Smooth muscle cell of the coronary artery (primary cell): ENCODE data around the gene CPXM1. TPM values are rescaled to one million over a fixed set of nuclear protein-coding genes. Genes with fewer than 3 reads are reported as not detected.

Source experiments
- total RNA-seq: library from RNA; depleted of rRNA; stranded (reverse); fragments of >200 nt; gene quantifications from 2 replicates; pipeline ENCODE4 v1.2.3, GENCODE V29; 2014; ENCODE audit warnings: low replicate concordance

The CPXM1 gene
- 0.23 and 32.2 TPM in 2 replicates for total RNA-seq

DNA sequence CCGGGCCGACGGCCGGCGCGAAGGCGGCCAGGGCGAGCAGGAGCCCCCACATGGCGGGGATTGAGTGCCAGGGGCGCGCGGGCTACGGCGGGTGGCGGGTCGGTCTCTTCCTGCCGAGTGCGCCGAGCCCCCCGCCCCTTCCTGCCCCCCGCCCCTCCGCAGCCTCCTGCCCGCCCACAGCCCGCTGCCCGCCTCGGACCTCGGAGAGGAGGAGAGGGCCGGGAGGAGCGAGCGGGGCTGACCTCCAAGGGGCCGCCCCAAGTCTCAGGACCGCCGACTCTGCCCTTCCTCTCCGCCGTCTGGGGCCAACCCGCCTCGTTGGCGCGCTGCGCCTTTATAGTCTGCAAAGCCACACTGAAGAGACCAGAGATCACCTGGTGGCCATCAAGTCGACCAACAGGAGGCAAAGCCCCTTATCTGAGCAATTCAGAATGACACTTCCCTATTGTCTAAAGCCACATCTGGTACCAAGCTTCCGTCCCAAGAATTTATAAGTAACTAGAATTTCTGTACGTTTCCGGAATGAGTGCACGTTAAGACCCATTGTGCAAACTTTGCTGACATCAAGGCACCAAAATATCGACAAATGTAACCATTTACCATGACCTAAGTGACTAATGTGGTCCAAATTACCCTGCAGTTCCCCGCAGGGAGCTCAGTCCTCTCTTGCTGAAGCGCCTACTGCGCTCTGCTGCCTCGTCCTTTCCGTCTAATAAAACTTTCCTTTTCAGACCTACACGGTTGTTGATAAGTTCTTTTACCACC lies at the start of gene CPXM1:
Gene CPXM1 (minus strand): TSS at position 107 of the 765 bp plus-strand sequence. CDS start 55 bp downstream, at position 52.

DNA sequence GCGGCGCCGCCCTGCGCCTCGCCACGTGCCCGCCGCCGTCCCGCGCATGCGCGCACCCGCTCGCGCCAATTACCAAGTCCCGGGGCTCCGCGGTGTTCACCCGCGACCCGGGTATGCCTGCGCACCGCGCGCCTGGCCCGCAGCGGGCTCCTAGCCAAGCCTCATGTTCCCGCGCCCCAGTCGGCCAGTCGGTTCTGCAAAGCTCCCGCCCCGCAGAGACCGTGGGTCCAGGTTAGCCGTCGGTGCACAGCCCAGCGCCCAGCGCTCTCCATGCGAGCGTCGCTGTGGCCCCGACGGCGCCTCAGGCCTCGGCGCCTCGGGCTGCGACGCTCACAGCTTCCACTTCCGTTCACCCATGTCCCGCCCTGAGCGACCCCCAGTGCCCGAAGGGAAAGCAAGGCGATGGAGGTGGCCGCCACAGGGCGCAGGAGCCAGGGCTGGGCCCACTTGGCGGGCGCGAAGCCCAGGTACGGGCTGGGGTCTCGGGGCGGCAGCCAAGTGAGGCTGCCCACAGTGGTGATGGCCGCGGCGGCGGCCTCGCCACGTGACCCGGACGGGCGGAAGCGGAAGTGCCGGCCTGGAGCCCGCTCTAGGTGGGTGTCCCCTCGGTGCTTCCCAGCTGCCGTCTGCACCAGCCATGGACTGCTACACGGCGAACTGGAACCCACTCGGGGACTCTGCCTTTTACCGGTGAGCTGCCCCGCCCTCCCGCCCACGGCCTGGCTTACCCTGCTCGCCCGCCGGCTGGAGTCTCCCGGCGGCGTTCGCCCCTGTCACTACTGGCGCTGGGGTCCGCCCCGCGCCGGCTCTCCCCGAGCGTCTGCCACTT lies 39.9 kb upstream of the CPXM1 start, which contains the start of the genes PCED1A and VPS16:
Gene PCED1A (minus strand): TSS at position 518 of the 829 bp plus-strand sequence. CDS start 743 bp downstream, outside the sequence.
Gene VPS16 (plus strand): TSS at position 608 of the 829 bp plus-strand sequence. CDS start 30 bp downstream, at position 638.

DNA sequence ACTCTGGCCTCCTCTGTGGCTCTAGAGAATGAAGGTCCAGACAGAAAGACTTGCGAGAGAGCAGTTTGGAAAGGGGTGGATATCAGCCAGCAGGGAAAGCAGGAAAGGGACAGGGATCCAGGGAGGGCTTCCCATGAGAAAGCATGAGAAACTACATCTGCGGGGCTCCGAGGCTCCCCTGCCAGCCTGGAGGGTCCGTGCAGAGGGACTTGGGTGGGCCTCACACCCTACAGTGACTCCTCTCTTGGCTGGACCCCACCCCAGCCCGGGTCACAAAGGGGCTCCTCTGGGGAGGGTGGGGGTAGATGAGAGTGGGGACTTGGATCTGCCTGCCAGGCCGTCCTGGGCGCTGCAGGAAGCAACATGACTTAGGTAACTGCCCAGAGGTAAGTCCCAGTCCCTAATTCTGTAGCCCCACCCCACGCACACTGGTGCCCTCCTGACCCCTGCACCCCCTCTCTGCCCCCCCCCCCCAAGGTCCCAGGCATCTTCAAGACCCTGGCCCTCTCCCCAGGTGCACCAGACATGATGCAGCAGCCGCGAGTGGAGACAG lies 15.7 kb upstream of the CPXM1 start, which contains the start of gene TMEM239:
Gene TMEM239 (plus strand): TSS at position 335 of the 553 bp plus-strand sequence. CDS start 191 bp downstream, at position 526.

DNA sequence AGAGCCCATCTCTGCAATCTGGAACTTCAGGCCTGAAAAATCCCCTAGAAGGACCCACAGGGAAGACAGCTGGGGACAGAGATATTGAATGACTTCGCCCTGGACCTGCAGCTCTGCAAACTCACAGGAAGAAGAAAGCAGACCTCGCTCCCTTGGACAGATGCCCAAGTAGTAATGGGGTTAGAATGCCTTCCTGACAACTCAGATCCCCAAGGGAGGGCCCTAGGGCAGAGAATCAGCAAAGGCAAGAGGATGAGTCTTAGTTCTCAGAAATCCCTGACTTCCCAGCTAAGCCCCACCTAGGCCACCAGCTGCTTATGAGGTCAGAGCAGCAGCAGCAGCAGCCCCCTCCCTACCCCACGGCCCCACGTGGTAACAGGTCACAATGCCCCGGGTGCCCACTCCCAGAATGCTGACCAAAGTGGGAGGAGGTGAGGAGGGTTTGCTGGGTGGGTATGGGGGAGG lies 14.2 kb upstream of the CPXM1 start, which contains the start of gene C20orf141:
Gene C20orf141 (plus strand): TSS at position 401 of the 465 bp plus-strand sequence. CDS start 198 bp downstream, outside the sequence.

Other genes starting within 250 kb of the CPXM1 start
- 145 and 157 TPM in 2 replicates for gene NOP56, start 148.0 kb downstream of the CPXM1 start, total RNA-seq
- gene IDH3B, start 136.4 kb downstream of the CPXM1 start, total RNA-seq: 97.0 and 141 TPM in 2 replicates
- 0.59 and 0.75 TPM in 2 replicates for gene EBF4, start 107.8 kb downstream of the CPXM1 start, total RNA-seq
- not detected in 2 replicates for gene C20orf141, start 14.4 kb upstream of the CPXM1 start, total RNA-seq
- 0.35 TPM in 1 of 2 replicates, not detected in the other for gene TMEM239, start 15.7 kb upstream of the CPXM1 start, total RNA-seq
- gene PCED1A, start 40.0 kb upstream of the CPXM1 start, total RNA-seq: 18.0 and 19.1 TPM in 2 replicates
- gene VPS16, start 40.1 kb upstream of the CPXM1 start, total RNA-seq: 66.8 and 135 TPM in 2 replicates
- gene PTPRA, start 72.9 kb upstream of the CPXM1 start, total RNA-seq: 22.8 and 30.8 TPM in 2 replicates
- not detected in 2 replicates for gene GNRH2, start 243.0 kb upstream of the CPXM1 start, total RNA-seq
- 42.8 and 45.7 TPM in 2 replicates for gene MRPS26, start 245.4 kb upstream of the CPXM1 start, total RNA-seq